Measurements from ENCODE around the gene ZNF44.

- TF ChIP-seq CTCF (IDR thresholded peaks at IDR 0.05; ENCODE audit: low read depth, low read length, poor library complexity, severe bottlenecking) (no peak), EZH2phosphoT487 (IDR thresholded peaks at IDR 0.05; ENCODE audit: borderline replicate concordance, low read length) (no peak)
Observed at GRCh38 chr19:12247644-12248222, 47.0 kb downstream of the ZNF44 start.
